ENCODE data around the gene COTL1. TPM values are rescaled to one million over a fixed set of nuclear protein-coding genes. Genes with fewer than 3 reads are reported as not detected.

Gene COTL1
- total and polyA plus RNA-seq, 9 of the 15 experiments (the other 6 are each of a cell fraction or from before 2014, with no cell fraction given): 27.7 to 185 (median 72.5) TPM

GRCh38 chr16:84617791-84618580, at the start of gene COTL1 (continued):
- TF ChIP-seq AFF1 (IDR thresholded peaks at IDR 0.05; ENCODE audit: low read depth in 1 of 2, partially characterized antibody in 2 of 2): no peak
- TF ChIP-seq ELF1 (tag; IDR thresholded peaks at IDR 0.05): no peak
- TF ChIP-seq U2AF2 (optimal IDR thresholded peaks at IDR 0.05; ENCODE audit: low read depth, low read length): no peak
- no peak for TF ChIP-seq GATAD2A (IDR thresholded peaks at IDR 0.05)
- TF ChIP-seq HNRNPH1 (optimal IDR thresholded peaks at IDR 0.05; ENCODE audit: low read depth, low read length): no peak
- no peak for TF ChIP-seq MIER1 (IDR thresholded peaks at IDR 0.05; ENCODE audit: low read depth)
- TF ChIP-seq TEAD2 (tag; IDR thresholded peaks at IDR 0.05): no peak
- TF ChIP-seq MXD1 (CRISPR knock-in tag; IDR thresholded peaks at IDR 0.05; ENCODE audit: borderline replicate concordance, poor library complexity, severe bottlenecking): no peak
- no peak for TF ChIP-seq NR3C1 (CRISPR knock-in tag; IDR thresholded peaks at IDR 0.05)
- no peak for TF ChIP-seq PREB (CRISPR knock-in tag; IDR thresholded peaks at IDR 0.05)
- TF ChIP-seq USF1 (CRISPR knock-in tag; IDR thresholded peaks at IDR 0.05): no peak
- TF ChIP-seq TARDBP (IDR thresholded peaks at IDR 0.05): peak; percentile 61; the same call in 1 of the 2 replicates
- no peak for TF ChIP-seq SRSF1 (IDR thresholded peaks at IDR 0.05; ENCODE audit: low read depth, low read length)
- TF ChIP-seq NFYB (IDR thresholded peaks at IDR 0.05; ENCODE audit: extremely low read depth, insufficient read length): peak; percentile 93
- TF ChIP-seq ZNF75A (CRISPR knock-in tag; IDR thresholded peaks at IDR 0.05): no peak
- TF ChIP-seq ZNF224 (CRISPR knock-in tag; IDR thresholded peaks at IDR 0.05): no peak
- TF ChIP-seq NFE2L1 (tag; IDR thresholded peaks at IDR 0.05; ENCODE audit: borderline replicate concordance, low read depth): no peak
- no peak for TF ChIP-seq CBX8 (IDR thresholded peaks at IDR 0.05; ENCODE audit: borderline replicate concordance, extremely low read depth, low read depth, low read length, poor library complexity, severe bottlenecking)
- TF ChIP-seq SAP30 (IDR thresholded peaks at IDR 0.05; ENCODE audit: borderline replicate concordance, insufficient read depth, low read depth, low read length, poor library complexity, severe bottlenecking): peak; percentile 54
- no peak for TF ChIP-seq MAX (CRISPR knock-in tag; IDR thresholded peaks at IDR 0.05)

All from K562 (cell line).